ENCODE results near the gene BRINP3. TPM values are rescaled to one million over a fixed set of nuclear protein-coding genes. Genes with fewer than 3 reads are reported as not detected.

BRINP3 gene
- total and polyA plus RNA-seq, 9 of the 15 experiments (the other 6 are each of a cell fraction or from before 2014, with no cell fraction given): 0.09 to 0.75 (median 0.19) TPM; not detected in 1

DNA sequence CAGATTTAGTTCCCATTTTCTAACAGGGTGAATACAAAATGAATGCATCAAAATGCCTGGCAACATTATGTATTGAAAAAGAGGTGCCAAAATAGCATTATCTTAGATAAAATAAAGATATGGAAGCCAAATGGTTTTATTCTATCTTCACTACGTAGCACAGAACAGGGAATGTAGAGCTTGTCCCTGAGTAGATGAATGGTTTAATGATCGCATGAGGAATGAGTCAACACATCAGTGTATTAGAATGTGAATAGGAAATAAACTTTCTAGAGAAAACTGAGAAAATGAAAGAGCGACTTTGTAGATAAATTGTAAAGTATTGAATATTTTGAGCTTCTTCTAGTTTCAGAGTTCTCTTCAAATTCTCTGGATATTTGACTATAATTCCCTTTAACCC is 74.3 kb downstream of the BRINP3 start:
- POLR2A ChIA-PET: no interaction called here

More for the DNA sequence above, 74.3 kb downstream of the BRINP3 start:
- Histone ChIP-seq H3K9me1 (ENCODE audit: control insufficient read depth, insufficient read depth, low read length) (no peaks in the 10 kb centered on the region), H3K9ac (ENCODE audit: insufficient read depth in 1 of 2, low read depth in 2 of 2, low read length in 2 of 2) (no peak overlapping the region), H4K20me1 (replicated peaks; ENCODE audit: control insufficient read depth, insufficient read depth, low read length) (no peaks in the 10 kb centered on the region), H3K4me2 (ENCODE audit: insufficient read depth, low read length) (no peak overlapping the region), H3K27me3 (ENCODE audit: control insufficient read depth in 2 of 2, insufficient read depth in 2 of 2, low read length in 2 of 2) (no peaks in the 10 kb centered on the region), H2AFZ (ENCODE audit: low read depth, low read length) (no peak overlapping the region), H3K27ac (ENCODE audit: extremely low read depth, low read depth, low read length) (no peak overlapping the region), H3K9me3 (replicated peaks; ENCODE audit: control insufficient read depth, insufficient read depth, low read depth, low read length) (no peaks in the 10 kb centered on the region), H3K79me2 (ENCODE audit: control insufficient read depth, insufficient read depth, low read length) (no peaks in the 10 kb centered on the region), H3K36me3 (ENCODE audit: control insufficient read depth, insufficient read depth, low read length) (no peaks in the 10 kb centered on the region), H3K4me1 (replicated peaks in 1 of 2; ENCODE audit: control insufficient read depth in 2 of 2, insufficient read depth in 2 of 2, low read length in 2 of 2) (no peaks in the 10 kb centered on the region), H3K4me3 (no peak overlapping the region)
- FAIRE-seq (no peak), ATAC-seq (no peak), DNase-seq (ENCODE audit: extremely low read depth in 1 of 4, low spot score in 3 of 4) (no peak)
- TF ChIP-seq, protein P1, sequence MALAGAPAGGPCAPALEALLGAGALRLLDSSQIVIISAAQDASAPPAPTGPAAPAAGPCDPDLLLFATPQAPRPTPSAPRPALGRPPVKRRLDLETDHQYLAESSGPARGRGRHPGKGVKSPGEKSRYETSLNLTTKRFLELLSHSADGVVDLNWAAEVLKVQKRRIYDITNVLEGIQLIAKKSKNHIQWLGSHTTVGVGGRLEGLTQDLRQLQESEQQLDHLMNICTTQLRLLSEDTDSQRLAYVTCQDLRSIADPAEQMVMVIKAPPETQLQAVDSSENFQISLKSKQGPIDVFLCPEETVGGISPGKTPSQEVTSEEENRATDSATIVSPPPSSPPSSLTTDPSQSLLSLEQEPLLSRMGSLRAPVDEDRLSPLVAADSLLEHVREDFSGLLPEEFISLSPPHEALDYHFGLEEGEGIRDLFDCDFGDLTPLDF (CRISPR knock-in tag; IDR thresholded peaks at IDR 0.05): no peak
- TF ChIP-seq NCOA4 (IDR thresholded peaks at IDR 0.05; ENCODE audit: partially characterized antibody) (no peak), ZFP1 (CRISPR knock-in tag; IDR thresholded peaks at IDR 0.05) (no peak), NFE2L1 (tag; IDR thresholded peaks at IDR 0.05; ENCODE audit: borderline replicate concordance, low read depth) (no peak), RFX5 (IDR thresholded peaks at IDR 0.05; ENCODE audit: low read depth, low read length) (no peak), KAT7 (CRISPR knock-in tag; IDR thresholded peaks at IDR 0.05; ENCODE audit: borderline replicate concordance) (no peak), ZNF384 (IDR thresholded peaks at IDR 0.05; ENCODE audit: low read depth, low read length) (no peak), ZNF24 (IDR thresholded peaks at IDR 0.05) (no peak), ZNF644 (tag; IDR thresholded peaks at IDR 0.05; ENCODE audit: low read depth) (no peak), HNRNPH1 (optimal IDR thresholded peaks at IDR 0.05; ENCODE audit: low read depth, low read length) (no peak), ELF4 (CRISPR knock-in tag; IDR thresholded peaks at IDR 0.05) (no peak), ZNF316 (IDR thresholded peaks at IDR 0.05) (no peak)
- TF ChIP-seq, protein P2, sequence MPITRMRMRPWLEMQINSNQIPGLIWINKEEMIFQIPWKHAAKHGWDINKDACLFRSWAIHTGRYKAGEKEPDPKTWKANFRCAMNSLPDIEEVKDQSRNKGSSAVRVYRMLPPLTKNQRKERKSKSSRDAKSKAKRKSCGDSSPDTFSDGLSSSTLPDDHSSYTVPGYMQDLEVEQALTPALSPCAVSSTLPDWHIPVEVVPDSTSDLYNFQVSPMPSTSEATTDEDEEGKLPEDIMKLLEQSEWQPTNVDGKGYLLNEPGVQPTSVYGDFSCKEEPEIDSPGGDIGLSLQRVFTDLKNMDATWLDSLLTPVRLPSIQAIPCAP (CRISPR knock-in tag; IDR thresholded peaks at IDR 0.05; ENCODE audit: borderline replicate concordance): no peak
- TF ChIP-seq, protein P3, sequence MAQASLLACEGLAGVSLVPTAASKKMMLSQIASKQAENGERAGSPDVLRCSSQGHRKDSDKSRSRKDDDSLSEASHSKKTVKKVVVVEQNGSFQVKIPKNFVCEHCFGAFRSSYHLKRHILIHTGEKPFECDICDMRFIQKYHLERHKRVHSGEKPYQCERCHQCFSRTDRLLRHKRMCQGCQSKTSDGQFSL (CRISPR knock-in tag; IDR thresholded peaks at IDR 0.05): no peak
- TF ChIP-seq, protein P3 (tag; IDR thresholded peaks at IDR 0.05): no peak
- no TSS peak for BruUV-seq (replicated peaks)
- CTCF ChIA-PET (ENCODE audit: low intra/inter-chr PET ratio): no interaction called here
- intact Hi-C loops (cut with micrococcal nuclease) (no loop called here), in situ Hi-C loops (cut with MboI) (no loop called here)
- 3% methylated on average over 3 of the region's 3 CpGs for WGBS (ENCODE audit: insufficient coverage, low coverage, missing lambda C conversion rate)
